Bladder microvascular endothelial cell (primary cell): Measurements from ENCODE around the gene PAH. TPM values are rescaled to one million over a fixed set of nuclear protein-coding genes. Genes with fewer than 3 reads are reported as not detected.

Experiments used
- total RNA-seq: library from RNA; depleted of rRNA; stranded (reverse); fragments of >200 nt; gene quantifications from 2 replicates; pipeline ENCODE4 v1.2.3, GENCODE V29; 2014

PAH gene
- not detected in 2 replicates for total RNA-seq

GRCh38 chr12:102917026-102917787 is at the start of gene PAH:
Gene PAH, minus strand, starts transcription at chr12:102917244. Its CDS starts 114 bp downstream, at chr12:102917130.

GRCh38 chr12:102957339-102958050 is 40.5 kb upstream of the PAH start, which contains the start of gene ASCL1:
Gene ASCL1, plus strand, starts transcription at chr12:102957674. Its CDS starts 571 bp downstream, at chr12:102958245.

Other genes with a start within 250 kb of the PAH start
- not detected in 2 replicates for gene ASCL1, start 40.4 kb upstream of the PAH start, total RNA-seq